Left lobe of liver (tissue), 2 donors: ENCODE measurements around the gene EMC10. TPM values are rescaled to one million over a fixed set of nuclear protein-coding genes. Genes with fewer than 3 reads are reported as not detected.
"Not testable (repeated sequence)": the region's sequence is repeated elsewhere in the genome, so short reads cannot be mapped to it uniquely, and the experiment has no call there.

Experiments
- ATAC-seq: fragments of 200-7000 bp; cut with Tn5 transposase; one replicate; pipeline ENCODE4 v1.9.1; 2020; ENCODE audit warnings: mild to moderate bottlenecking, moderate library complexity
- DNase-seq: peaks from one replicate; pipeline ENCODE4 v3.0.0-alpha.2; 2020; ENCODE audit warnings: low spot score
- total RNA-seq: library from RNA; stranded (reverse); gene quantifications from one replicate; pipeline ENCODE4 v1.2.1, GENCODE V29; 2021
- donor health status: DM: no; HTN: no; CAD: no; lungs with moderate emphysema.
- donor health status: DM: no; HTN: yes; CAD: no.

EMC10 gene
- total RNA-seq, 1 donor from 2014 or later: 55.2 TPM

DNA sequence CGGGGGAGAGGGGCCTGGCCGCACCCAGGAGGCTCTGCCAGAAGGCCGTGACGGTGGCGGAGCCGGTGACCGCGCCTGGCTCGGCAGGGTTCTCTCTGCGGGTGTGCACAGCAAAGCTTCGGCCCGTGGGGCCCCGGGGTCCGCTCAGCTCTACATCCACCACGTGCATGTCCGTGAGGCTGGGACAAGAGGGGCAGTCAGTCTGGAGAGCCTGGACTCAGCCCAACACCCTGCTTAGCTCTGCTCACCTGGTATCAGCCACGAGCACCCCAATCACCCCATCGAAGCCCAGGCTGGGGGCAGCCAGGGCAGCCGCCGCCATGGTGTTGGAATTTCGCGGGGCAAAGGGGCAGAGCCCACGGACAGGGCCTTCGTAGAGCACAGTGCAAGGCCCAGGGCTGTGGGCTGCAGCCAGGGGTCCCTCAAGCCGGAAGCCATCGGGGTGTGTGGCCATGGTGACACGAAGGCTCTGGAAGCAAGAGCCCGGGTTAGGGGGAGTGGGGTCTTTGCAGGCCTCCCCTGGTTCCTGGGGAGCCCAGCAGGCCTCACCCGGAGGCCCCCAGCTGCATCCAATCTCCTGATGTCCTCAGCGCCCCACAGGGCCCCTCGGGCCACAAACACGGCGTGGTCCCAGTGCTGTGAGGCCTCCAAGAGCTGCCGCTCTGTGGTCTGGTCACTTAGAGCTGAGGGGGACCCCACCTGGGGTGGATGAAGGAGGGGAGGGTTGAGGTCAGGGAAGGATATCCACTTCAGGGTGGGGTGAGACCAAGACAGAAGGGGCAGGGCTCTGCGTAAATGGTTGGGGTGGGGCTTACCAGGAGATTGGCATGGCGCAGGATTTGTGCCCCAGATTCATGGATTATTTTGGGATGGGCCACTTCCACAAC, 36.0 kb downstream of the EMC10 start:
- ATAC-seq: no peak
- DNase-seq: peak; percentile 54

DNA sequence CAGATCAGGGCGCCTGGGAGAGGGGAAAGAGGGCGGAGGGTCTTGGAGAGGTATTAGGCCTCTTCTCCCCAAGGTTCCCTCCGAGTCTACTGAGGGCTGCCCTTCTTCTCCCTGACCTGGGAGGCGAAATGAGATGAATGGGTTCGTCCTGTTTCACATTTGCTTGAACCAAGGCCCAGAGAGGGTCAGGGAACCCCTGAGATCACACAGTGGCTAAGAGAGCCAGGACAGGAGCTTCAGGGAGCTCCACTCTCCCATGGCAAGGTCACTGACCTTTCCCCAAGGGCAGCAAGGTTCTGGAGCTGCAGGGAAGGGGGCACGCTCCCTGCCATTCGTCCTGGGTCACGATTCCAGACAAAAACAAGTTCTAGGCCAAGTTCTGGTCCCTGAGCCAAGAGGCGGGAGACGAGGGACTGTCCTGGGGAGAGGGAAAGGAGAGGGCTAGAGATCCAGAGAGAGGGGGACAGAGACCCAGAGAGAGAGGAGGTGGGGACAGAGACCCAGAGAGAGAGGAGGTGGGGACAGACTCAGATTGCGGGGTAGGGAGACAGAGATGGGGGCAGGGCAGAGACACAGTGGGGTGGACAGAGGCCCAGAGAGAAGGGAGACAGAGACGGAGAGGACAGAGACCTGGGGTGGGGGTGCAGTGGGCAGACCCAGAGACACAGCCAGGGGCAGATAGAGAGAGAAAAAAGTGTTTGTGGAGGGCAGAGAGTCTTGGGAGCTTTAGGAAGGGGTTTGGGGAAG, 36.9 kb downstream of the EMC10 start:
- ATAC-seq (peak; percentile 20), DNase-seq (peak; percentile 58)

DNA sequence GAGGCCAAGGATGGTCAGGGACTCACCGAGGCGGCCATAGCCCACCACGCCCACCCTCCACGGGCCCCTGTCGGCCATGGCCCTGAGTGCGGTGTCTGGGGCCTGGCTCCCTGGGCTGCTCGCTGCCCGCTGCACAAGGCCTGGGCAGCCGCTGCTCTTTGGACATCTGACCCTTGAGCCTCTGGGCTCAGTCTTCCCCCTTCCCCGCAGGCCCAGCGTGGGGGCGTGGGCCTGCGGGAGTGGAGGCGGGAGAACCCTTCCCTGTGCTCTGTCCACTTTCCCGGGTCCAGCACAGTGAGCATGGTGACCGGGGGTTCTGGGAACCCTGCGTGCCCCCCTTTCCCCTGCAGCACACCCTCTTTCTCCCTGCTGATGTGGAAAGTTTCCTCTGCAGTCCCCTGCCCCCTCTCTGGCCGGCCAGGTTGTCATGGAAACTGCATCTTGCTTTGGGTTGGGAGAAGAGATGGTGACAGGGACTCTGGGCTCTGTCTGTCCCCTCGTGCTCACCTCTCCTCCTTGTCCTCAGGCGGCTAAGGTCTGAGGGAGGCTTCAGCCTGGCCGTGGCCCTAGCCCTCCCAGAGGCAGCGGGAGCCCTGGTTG, 37.5 kb downstream of the EMC10 start, which contains the start of gene ASPDH:
Gene ASPDH (minus strand): TSS at position 168 of the 600 bp plus-strand sequence. CDS start 90 bp downstream, at position 78.
- ATAC-seq (peak; percentile 74), DNase-seq (peak; percentile 77)

DNA sequence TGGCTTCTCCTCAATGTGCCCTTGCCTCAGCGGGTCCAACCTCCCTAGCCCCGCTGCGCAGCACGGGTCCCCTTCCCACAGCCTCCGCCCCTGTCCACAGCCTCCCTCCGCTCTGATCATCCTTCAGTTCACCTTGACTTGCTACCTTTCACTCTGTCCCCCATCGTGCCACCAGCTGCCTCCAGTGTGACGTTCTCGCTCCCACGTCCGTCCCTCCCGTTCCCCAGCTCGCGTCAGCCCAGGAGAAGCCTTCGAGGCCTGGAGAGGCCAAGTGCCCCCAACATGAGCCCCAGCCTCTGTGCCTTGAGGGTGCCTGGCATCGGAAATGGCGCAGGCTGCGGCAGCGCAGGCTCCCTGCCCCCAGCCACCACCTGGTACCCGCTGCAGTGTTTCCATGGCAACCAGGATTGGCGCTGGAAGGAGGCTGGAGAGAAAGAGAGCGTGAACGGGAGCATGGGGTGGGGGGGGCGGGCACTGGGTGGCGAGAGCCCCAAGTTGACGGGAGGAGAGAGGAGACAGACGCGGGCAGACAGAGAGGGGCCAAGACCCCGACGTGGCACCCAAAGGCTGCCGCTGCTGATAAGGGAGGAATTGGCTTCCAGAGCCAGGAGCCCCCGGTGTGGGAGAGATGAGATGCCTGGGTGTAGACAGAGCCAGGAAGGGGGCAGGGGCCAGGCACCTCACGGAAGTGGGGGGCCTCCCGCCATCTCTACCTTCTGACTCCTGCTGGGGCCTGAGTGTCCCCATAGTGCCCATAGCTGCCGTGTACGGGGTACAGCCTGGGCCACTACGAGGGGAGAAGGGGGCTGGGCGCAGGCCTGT, 38.2 kb downstream of the EMC10 start:
- ATAC-seq (no peak), DNase-seq (no peak)

DNA sequence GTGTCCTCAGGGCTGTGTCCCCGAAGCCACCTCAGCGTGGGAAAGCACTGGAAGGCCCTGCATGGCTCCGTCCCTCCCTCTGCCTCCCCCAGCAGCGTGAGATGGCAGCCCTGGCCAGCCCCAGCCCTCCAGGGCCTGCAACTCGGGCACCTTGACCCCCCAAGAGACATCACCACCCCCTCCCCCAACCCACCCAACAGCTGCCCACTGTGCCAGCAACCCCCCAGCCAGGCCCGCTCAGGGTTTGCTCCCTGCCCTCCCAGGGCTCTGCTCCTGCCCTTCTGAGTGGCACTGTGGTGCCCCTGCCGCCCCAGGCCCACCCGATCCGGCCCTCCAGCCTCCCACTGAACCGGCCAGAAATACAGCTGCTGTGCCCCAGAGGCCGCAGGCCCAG, 38.9 kb downstream of the EMC10 start:
- DNase-seq (no peak), ATAC-seq (no peak)

DNA sequence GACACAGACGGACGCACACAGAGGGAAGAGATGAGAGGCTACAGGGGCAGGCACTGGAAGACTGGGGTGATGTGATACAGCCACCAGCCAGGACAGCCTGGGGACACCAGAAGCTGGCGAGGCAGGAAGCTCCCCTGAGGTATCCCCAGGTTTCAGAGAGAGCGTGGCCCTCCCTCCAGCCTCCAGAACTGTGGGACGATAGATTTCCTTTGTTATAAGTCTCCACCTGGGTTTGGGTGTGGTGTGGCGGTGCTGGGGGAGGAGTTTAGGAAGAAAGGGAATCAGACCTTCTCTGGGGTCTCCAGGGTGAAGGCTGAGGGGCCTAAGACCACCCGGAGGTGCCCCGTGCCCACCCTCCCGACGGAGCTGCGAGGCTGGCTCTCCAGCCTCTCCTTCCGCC, 40.1 kb downstream of the EMC10 start:
- ATAC-seq: no peak
- DNase-seq: no peak

DNA sequence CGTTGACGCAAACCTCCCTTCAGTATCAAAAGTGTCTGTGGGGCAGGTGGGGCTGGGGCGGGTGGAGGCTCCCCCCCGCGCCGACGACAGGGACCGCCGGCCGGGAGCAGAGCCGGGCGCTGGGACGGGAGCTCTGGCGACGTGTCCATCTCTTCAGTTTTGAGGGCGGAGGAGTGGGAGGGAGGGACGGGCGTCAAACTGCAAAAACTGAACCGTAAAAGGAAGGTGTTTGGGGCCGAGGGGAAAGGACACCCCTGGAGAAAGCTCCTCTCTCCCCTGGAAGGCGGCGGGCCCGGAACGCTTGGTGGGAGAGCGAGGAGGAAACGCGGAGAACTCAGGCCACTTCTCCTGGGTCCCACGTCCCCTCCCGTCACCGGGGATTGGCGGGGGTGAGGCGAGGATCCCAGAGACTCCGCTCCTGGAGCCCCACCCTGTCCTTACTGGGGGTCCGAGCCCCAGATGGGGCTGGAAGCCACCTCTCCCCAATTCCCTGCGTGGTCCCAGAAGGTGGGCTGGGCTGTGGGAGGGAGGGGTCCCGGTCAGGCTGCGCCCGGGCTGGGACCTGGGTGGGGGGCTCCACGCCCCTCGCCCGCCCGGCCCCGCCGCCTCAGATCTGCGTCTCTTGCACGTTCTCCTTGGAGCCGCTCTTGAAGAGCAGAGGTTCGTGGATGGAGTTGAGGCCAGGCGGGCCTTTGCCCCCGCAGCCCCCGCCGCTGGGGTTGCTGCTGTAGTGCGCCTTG, 40.8 kb downstream of the EMC10 start:
- no peak for DNase-seq
- ATAC-seq: no peak

DNA sequence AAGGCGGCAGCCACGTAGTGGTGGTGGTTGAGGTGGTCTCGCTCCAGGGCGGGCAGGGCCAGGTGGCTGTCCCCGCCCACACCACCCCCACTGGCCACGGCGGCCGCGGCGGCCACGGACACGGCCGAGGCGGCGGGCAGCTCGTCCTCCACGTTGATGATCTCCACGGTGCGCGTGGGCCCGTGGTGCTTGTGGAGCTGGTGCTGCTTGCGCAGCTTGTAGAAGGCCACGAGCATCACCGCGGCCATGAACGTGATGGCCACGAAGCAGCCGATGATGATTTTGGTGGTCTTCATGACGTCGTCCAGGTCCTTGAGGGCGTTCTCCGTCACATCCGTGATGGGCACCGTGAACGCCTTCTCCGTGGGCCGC, 41.4 kb downstream of the EMC10 start:
- DNase-seq: no peak
- no peak for ATAC-seq

DNA sequence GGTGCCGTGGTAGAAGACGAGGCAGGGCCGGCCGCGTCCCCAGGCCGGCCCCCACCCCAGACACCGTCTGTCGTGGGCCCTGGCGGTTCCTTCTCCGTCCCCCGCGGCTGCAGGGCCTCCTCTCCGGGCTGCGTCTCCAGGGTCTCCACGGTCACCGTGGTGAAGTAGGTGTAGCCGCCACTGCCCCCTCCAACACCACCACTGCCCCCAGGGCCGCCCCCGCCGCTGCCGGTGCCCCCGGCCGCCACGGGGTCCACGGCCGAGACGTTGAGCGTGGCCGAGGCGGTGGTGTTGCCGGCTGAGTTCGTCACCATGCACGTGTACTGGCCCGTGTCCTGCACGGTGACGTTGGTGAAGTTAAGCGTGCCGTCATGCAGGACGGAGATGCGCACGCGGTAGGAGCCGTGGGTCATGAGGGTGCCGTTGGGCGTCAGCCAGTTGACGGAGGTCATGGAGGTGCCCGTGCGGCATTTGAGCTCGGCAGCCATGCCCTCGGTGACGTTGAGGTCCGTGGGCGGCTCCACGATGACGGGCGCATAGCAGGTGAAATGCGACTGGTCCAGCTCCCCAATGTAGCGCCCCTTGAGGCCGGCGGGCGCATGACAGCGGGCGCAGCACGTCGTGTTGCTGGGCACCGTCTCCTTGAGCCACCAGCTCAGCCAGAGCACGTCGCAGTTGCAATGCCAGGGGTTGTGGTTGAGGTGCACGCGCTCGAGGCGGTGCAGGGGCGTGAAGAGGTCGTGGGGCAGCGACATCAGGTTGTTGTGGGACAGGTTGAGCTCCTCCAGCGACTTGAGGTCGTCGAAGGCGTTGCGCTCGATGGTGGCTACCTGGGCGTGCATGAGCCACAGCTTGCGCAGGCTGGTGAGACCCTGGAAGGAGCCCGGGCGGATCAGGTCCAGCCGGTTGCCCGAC, 42.0 kb downstream of the EMC10 start:
- DNase-seq (no peak), ATAC-seq (no peak)

DNA sequence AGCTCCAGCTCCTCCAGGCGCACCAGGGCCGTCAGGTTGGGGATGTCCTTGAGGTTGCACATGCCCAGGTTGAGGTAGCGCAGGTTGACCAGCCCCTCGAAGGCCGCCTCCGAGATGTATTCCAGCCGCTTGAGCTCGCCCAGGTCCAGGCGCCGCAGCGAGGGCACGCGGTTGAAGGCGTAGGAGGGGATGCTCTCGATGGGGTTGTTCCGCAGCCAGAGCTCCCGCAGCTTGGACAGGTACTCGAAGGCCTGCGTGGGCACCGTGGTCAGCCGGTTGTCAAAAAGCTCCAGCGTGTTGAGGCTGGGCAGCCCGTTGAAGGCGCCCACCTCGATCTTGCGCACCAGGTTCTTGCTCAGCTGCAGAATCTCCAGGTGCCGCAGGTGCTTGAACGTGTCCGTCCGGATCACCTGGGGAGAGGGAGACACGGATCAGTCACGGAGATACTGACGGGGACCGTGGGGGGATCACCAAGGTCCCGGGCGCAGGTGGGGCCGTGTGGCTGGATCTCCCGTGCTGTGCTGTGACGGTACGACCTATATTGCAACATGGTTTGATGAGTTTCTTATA, 42.8 kb downstream of the EMC10 start:
- ATAC-seq (no peak), DNase-seq (no peak)

DNA sequence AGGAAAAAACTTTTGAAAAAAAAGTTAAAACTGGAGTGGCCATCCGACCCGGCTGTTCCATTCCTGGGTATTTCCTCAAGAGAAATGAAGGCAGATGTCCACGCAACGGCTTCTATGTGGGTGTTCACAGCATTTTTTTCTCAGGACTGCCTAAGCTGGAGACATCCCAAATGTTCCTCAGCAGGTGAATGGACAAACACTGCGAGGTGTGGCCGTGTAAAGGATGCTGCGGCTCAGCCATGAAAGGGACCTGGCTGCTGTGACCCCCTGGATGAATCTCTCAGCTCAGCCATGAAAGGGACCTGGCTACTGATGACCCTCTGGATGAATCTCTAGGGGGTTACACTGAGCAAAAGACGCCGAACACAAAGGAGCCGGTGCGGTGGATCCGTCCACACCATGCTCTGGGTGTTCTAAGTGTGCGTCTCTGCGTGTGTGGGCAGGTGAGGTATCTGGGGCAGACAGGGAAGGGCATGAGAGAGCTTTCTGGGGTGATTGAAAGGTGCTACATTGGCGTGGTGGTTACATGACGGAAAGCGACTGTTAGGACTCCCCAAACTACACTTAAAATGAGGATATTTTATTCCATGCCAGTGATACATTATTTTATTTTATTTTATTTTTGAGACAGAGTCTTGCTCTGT, 44.6 kb downstream of the EMC10 start:
- ATAC-seq (no peak), DNase-seq (no peak)

DNA sequence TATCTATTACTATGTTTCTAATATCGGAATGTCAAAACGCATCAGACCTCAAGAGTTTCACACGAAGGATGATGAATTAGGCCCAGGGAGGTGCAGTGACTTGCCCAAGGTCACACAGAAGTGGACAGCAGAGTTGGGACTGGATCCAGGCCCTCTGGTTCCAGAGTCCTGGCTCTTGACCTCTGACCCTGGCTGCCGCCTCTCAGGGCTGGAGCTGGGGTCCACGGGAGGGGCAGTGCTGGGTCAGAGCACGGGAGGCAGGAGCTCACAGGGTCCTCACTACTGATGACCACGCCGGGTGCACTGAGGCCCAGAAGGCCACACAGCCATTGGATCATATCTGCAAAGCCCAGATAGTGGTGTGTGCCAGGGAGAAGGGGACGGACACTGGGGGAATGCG, 46.6 kb downstream of the EMC10 start:
- no peak for ATAC-seq
- no peak for DNase-seq

DNA sequence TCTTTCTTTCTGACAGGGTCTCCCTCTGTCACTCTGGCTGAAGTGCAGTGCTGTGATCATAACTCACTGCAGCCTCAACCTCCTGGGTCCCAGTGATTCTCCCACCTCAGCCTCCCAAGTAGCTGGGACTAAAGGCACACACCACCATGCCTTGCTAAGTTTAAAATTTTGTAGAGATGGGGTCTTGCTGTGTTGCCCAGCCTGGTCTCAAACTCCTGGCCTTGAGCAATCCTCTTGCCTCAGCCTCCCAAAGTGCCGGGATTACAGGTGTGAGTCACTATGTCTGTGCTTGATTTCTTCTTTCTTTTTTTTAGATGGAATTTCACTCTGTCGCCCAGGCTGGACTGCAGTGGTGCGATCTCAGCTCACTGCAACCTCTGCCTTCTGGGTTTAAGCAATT, 51.7 kb downstream of the EMC10 start:
- ATAC-seq, DNase-seq: not testable (repeated sequence)

DNA sequence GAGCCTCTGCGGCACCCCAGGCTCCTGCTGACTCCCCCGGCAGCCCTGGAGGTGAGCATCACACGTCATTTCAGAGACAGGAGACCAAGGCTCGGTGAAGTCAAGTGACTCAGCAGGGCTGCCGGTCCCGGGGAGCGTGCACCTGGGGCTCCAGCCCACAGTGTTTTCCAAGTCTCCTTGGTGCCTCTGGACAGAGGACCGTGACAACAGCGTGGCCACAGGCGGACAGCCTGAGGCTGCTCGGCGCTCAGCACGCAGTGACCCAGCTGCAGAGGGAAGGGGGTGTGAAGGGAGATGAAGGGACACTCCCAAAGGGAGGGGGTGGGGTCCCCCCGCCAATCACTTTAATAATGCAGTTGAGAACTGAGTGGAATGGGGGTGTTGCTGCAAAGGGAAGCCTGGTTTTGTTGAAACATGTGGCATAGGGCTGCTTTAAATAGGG, 54.9 kb downstream of the EMC10 start:
- ATAC-seq (no peak), DNase-seq (no peak)

DNA sequence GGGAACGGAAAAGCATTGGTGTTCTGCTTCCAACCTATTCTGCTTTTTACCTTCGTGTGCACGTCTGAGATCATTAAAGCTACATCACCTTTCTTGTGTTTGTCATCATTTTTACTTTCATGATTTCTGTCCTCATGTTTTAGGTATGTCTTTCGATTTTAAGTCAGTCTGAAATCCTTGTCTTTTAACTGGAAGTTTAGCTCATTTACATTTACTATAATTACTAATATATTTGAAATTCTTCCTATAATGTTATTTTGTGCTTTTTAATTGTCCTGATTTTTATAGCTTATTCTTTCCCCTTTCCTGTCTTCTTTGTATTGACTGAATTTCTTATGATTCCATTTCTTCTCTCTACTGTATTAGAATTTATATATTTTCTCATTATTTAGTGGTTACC, 56.6 kb downstream of the EMC10 start:
- DNase-seq: no peak

DNA sequence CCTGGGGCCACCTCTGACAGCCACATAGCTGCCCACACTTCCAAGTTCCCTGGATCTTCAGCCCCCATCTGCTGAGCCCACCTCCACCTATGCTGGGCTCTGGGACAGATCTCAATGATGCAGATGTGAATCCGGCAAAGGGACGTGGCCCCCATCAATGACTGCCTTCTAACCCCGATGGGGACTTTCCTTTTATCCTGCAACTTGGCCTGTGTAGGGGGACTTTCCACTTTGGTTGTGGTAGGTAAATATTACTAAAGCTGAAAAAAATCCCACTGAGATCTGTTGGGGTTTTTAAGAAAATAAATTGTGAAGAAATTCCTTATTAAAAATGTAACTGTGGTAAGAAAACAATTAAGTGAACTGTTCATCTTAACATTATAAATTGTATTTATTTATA, 58.2 kb downstream of the EMC10 start:
- DNase-seq (no peak), ATAC-seq (no peak)

More for the DNA sequence above, 56.6 kb downstream of the EMC10 start:
- ATAC-seq: no peak

DNA sequence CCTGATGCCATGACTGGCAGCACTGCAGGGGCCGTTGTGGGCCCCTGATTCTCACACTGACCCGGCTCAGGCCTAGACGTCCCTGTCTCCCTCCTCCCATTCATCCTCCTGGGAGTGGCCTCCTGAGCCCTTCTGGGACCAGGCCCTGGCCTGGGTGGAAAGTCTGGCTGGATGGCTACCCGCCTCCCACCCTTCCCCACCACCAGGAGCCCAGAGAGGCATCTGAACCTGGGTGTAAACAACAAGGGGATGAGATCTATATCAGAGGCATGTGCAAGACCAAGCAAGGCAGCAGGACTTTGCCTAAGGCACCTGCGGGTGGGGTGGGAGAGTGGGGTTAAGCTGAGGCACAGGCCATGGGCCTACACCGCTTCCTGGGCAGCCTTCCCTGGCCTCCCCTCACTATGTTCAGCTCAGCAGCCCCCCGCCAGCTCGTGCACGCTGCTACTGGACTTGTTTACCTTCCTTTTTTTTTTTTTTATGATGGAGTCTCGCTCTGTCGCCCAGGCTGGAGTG, 59.4 kb downstream of the EMC10 start:
- DNase-seq: no peak
- ATAC-seq: no peak
